ENCODE data around the gene CYB5A. TPM values are rescaled to one million over a fixed set of nuclear protein-coding genes. Genes with fewer than 3 reads are reported as not detected.

Gene CYB5A
- total RNA-seq, 3 donors from 2014 or later (not counting 1 experiment from before 2014, with no cell fraction given) = 10.4 to 14.6 (median 13.0) TPM

GRCh38 chr18:74257083-74257482, 34.7 kb downstream of the CYB5A start:
- no peaks in the 10 kb centered on the region for H3K9me3 Mint-ChIP-seq
- no peak overlapping the region for H3K4me3 Mint-ChIP-seq
- Histone ChIP-seq H3K9me3 (ENCODE audit: control insufficient read depth, insufficient read depth, low read length) (no peaks in the 10 kb centered on the region), H3K4me1 (ENCODE audit: control insufficient read depth, insufficient read depth, low read length) (no peaks in the 10 kb centered on the region), H3K4me3 (ENCODE audit: low read length) (no peak overlapping the region), H3K27me3 (ENCODE audit: control insufficient read depth, insufficient read depth, low read length) (no peaks in the 10 kb centered on the region), H3K27ac (ENCODE audit: low read length) (no peak overlapping the region), H3K36me3 (ENCODE audit: control insufficient read depth, insufficient read depth, low read length) (peaks cover 9% of the 10 kb centered on the region)
- intact Hi-C loops (cut with micrococcal nuclease) = no loop called here
- H3K4me1 Mint-ChIP-seq = no peaks in the 10 kb centered on the region
- ATAC-seq (no peak), DNase-seq (no peak)
- H3K27me3 Mint-ChIP-seq (ENCODE audit: low read depth in 2 of 2) = no peaks in the 10 kb centered on the region
- WGBS (ENCODE audit: insufficient coverage) = 90% methylated on average over 7 of the region's 7 CpGs
- no peaks in the 10 kb centered on the region for H3K36me3 Mint-ChIP-seq
- TF ChIP-seq CTCF (IDR thresholded peaks at IDR 0.05) = no peak
- no peak overlapping the region for H3K27ac Mint-ChIP-seq

GRCh38 chr18:74256190-74256589, 35.6 kb downstream of the CYB5A start:
- no peaks in the 10 kb centered on the region for H3K9me3 ChIP-seq (ENCODE audit: control insufficient read depth, insufficient read depth, low read length)
- H3K36me3 Mint-ChIP-seq = no peaks in the 10 kb centered on the region
- no peak overlapping the region for H3K27ac Mint-ChIP-seq

GRCh38 chr18:74255131-74255616, 36.6 kb downstream of the CYB5A start:
- no peak overlapping the region for H3K27ac ChIP-seq (ENCODE audit: low read length)
- no peak for TF ChIP-seq CTCF (IDR thresholded peaks at IDR 0.05)
- ATAC-seq (no peak), DNase-seq (no peak)
- H3K36me3 ChIP-seq (ENCODE audit: control insufficient read depth, insufficient read depth, low read length) = peaks cover 5% of the 10 kb centered on the region
- no peaks in the 10 kb centered on the region for H3K27me3 ChIP-seq (ENCODE audit: control insufficient read depth, insufficient read depth, low read length)
- no peaks in the 10 kb centered on the region for H3K4me1 ChIP-seq (ENCODE audit: control insufficient read depth, insufficient read depth, low read length)
- 80% methylated on average over 3 of the region's 4 CpGs for WGBS (ENCODE audit: insufficient coverage)
- Mint-ChIP-seq H3K27ac (peak overlapping the region in 1 of 2 donors; percentile 6), H3K4me1 (no peaks in the 10 kb centered on the region), H3K4me3 (no peak overlapping the region), H3K36me3 (no peaks in the 10 kb centered on the region), H3K9me3 (no peaks in the 10 kb centered on the region), H3K27me3 (ENCODE audit: low read depth in 2 of 2) (no peaks in the 10 kb centered on the region)
- no peak overlapping the region for H3K4me3 ChIP-seq (ENCODE audit: low read length)
- intact Hi-C loops (cut with micrococcal nuclease) = no loop called here
- H3K9me3 ChIP-seq (ENCODE audit: control insufficient read depth, insufficient read depth, low read length) = no peaks in the 10 kb centered on the region

More at GRCh38 chr18:74256190-74256589, 35.6 kb downstream of the CYB5A start:
- Histone ChIP-seq H3K4me3 (ENCODE audit: low read length) (no peak overlapping the region), H3K4me1 (ENCODE audit: control insufficient read depth, insufficient read depth, low read length) (no peaks in the 10 kb centered on the region), H3K27ac (ENCODE audit: low read length) (no peak overlapping the region), H3K36me3 (ENCODE audit: control insufficient read depth, insufficient read depth, low read length) (peaks cover 5% of the 10 kb centered on the region), H3K27me3 (ENCODE audit: control insufficient read depth, insufficient read depth, low read length) (no peaks in the 10 kb centered on the region)
- Mint-ChIP-seq H3K4me3 (no peak overlapping the region), H3K9me3 (no peaks in the 10 kb centered on the region), H3K4me1 (no peaks in the 10 kb centered on the region), H3K27me3 (ENCODE audit: low read depth in 2 of 2) (no peaks in the 10 kb centered on the region)
- intact Hi-C loops (cut with micrococcal nuclease) = no loop called here
- DNase-seq (no peak), ATAC-seq (no peak)
- 95% methylated on average over 5 of the region's 5 CpGs for WGBS (ENCODE audit: insufficient coverage)
- TF ChIP-seq CTCF (IDR thresholded peaks at IDR 0.05) = no peak

DNA sequence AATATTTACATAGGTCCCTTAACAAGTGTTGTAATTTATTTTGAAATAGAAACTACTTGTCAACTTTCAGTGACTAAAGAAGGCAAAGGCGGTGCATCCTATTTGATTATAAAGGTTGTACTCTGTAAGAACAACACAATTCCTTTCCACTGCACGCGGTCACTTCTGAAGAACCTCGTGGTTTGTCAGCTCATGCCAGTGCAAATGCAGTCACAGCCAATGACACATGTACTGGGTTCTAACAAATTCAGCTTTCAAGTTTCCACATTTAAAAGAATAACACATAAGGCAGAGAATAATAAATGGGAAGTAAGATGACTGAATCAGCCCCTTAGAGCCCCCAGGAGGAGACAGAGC, 39.7 kb downstream of the CYB5A start:
- no peak overlapping the region for H3K27ac Mint-ChIP-seq

More for the DNA sequence above, 39.7 kb downstream of the CYB5A start:
- no peak for ATAC-seq
- no peak for TF ChIP-seq CTCF (IDR thresholded peaks at IDR 0.05)
- Histone ChIP-seq H3K27ac (ENCODE audit: low read length) (no peak overlapping the region), H3K4me3 (ENCODE audit: low read length) (no peak overlapping the region), H3K36me3 (ENCODE audit: control insufficient read depth, insufficient read depth, low read length) (peaks cover 5% of the 10 kb centered on the region), H3K4me1 (ENCODE audit: control insufficient read depth, insufficient read depth, low read length) (no peaks in the 10 kb centered on the region), H3K27me3 (ENCODE audit: control insufficient read depth, insufficient read depth, low read length) (no peaks in the 10 kb centered on the region), H3K9me3 (ENCODE audit: control insufficient read depth, insufficient read depth, low read length) (no peaks in the 10 kb centered on the region)
- Mint-ChIP-seq H3K4me1 (no peaks in the 10 kb centered on the region), H3K27me3 (ENCODE audit: low read depth in 2 of 2) (no peaks in the 10 kb centered on the region), H3K36me3 (no peaks in the 10 kb centered on the region), H3K9me3 (no peaks in the 10 kb centered on the region), H3K4me3 (no peak overlapping the region)
- intact Hi-C loops (cut with micrococcal nuclease) = no loop called here
- no peak for DNase-seq
- WGBS (ENCODE audit: insufficient coverage) = 73% methylated on average over 4 of the region's 4 CpGs
